ENCODE results near the gene FADS3. TPM values are rescaled to one million over a fixed set of nuclear protein-coding genes. Genes with fewer than 3 reads are reported as not detected.

The FADS3 gene
- polyA plus RNA-seq, 3 donors, result 16.7 to 22.2 (median 20.0) TPM

Other genes with a start within 250 kb of the FADS3 start
- 1 to 10 TPM; 4.5 to 5.6 (median 4.8) TPM for gene DAGLA, start 211.2 kb downstream of the FADS3 start, polyA plus RNA-seq (ENCODE audit: insufficient read length in 3 of 3)
- gene MYRF, start 138.9 kb downstream of the FADS3 start, polyA plus RNA-seq (ENCODE audit: insufficient read length in 3 of 3), result 10 to 100 TPM; 23.7 to 30.0 (median 28.2) TPM
- 100 to 1,000 TPM; 165 to 180 (median 167) TPM for gene TMEM258, start 98.9 kb downstream of the FADS3 start, polyA plus RNA-seq (ENCODE audit: insufficient read length in 3 of 3)
- gene FEN1, start 98.6 kb downstream of the FADS3 start, polyA plus RNA-seq (ENCODE audit: insufficient read length in 3 of 3), result 10 to 100 TPM; 37.3 to 47.6 (median 38.9) TPM
- gene FADS1, start 74.5 kb downstream of the FADS3 start, polyA plus RNA-seq (ENCODE audit: insufficient read length in 3 of 3), result 10 to 100 TPM; 45.9 to 53.5 (median 46.5) TPM
- gene FADS2, start 63.2 kb downstream of the FADS3 start, polyA plus RNA-seq (ENCODE audit: insufficient read length in 3 of 3), result 100 to 1,000 TPM; 105 to 148 (median 111) TPM
- gene RAB3IL1, start 26.0 kb upstream of the FADS3 start, polyA plus RNA-seq (ENCODE audit: insufficient read length in 3 of 3), result 10 to 100 TPM; 24.2 to 31.3 (median 27.1) TPM
- gene BEST1, start 58.8 kb upstream of the FADS3 start, polyA plus RNA-seq (ENCODE audit: insufficient read length in 3 of 3), result 1 to 10 TPM; 5.1 to 6.3 (median 5.3) TPM
- gene FTH1, start 76.1 kb upstream of the FADS3 start, polyA plus RNA-seq (ENCODE audit: insufficient read length in 3 of 3), result 1,000 to 10,000 TPM; 2,137 to 2,536 (median 2,180) TPM
- gene INCENP, start 232.5 kb upstream of the FADS3 start, polyA plus RNA-seq (ENCODE audit: insufficient read length in 3 of 3), result 10 to 100 TPM; 40.1 to 45.8 (median 40.5) TPM